GM19099 (cell line): ENCODE data around the gene POLR3H.

Source experiments
- POLR2A ChIP-seq: IDR thresholded peaks from 3 replicates; pipeline ENCODE4 v1.6.1; 2011; ENCODE audit warnings: low read depth; ENCODE audit not compliant: insufficient read length; ENCODE audit errors: extremely low read depth

The POLR3H gene

DNA sequence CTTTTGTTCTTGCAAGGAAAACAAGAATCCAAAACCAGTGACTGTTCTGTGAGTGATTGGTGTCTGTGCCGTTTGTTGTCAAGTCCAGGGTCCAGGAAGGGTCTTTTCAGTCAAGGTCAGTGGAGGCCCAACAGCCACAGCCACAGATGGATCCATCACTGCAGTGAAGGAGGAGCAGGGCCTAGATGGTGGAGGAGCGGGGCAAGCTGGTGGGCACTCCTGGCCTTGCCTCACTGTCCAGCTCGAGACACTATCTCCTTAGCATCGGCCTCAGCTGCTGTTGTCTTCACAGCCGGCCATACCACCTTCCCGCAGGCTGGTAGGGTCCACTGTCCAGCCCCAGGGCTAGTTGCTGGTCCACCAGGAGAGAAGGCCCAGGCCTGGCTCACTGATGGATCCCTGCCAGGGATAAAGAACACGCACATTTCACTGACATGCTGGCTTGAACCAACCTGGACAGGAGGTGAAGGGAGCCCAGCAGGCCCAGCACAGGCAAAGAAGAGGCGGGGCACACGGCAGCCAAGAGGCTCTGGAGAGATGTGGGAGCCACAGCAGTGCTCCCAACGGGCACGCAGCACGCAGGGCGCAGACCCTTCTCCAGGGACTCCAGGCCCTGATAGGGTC lies 15.2 kb downstream of the POLR3H start:
- TF ChIP-seq POLR2A = no peak

DNA sequence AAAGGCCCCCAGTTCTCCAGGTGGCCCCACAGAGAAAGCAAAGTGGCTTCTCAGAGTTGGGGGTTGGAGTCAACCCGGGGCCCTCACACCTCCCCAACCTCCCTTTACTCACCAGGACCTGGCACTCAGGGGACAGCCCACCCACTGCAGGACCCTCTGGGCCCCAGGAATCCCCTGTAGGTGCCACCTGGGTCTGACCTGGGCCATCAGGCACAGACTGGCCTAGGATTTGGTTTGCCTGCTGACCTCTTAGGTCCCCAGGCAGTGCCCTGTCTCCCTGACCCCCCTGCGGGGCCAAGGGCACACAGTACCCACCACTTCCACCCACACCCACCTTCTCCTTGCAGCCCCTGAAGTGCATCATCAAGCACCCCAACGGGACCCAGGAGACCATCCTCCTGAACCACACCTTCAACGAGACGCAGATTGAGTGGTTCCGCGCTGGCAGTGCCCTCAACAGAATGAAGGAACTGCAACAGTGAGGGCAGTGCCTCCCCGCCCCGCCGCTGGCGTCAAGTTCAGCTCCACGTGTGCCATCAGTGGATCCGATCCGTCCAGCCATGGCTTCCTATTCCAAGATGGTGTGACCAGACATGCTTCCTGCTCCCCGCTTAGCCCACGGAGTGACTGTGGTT lies 16.0 kb downstream of the POLR3H start:
- TF ChIP-seq POLR2A = no peak

DNA sequence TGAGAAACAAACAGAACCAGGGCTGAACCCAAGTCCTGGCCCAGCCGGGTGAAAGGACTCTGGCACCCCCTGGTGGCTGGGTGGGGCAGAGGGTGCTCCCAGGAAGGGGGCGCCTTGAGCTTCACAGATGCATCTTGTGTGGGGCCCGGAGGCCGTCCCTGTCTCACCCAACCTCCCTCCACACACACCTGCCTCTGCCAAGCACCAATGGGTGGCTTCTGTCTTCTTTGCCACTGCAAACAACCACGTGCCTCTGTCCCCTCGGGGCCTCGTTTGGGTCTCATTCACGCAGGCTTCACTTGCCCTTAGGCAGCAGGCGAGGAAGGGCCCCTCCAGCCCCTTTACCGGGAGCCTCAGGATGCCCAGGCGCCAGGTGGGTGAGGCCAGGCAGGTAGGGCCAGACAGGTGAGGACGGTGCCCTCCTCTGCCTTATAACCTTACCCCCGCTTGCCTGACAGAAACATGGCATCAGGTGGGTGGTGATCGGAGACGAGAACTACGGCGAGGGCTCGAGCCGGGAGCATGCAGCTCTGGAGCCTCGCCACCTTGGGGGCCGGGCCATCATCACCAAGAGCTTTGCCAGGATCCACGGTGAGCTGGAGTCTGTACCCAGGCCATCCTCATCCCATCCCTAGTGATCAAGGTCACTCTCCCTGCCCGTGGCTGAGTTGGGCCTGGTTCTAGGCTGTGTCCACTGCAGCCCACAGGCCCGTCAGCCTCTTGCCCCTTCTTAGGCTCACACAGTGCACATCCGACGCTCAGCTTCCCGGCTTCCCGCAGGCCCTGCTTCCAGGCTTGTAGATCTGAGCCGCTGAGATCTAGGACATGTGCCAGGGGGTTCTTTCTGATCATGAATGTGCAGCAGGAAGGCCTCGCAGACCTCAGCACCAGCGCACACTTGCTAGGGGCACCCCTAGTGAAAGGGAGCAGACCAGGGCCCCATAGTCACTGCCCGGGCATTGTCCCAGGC lies 17.2 kb downstream of the POLR3H start:
- no peak for TF ChIP-seq POLR2A

DNA sequence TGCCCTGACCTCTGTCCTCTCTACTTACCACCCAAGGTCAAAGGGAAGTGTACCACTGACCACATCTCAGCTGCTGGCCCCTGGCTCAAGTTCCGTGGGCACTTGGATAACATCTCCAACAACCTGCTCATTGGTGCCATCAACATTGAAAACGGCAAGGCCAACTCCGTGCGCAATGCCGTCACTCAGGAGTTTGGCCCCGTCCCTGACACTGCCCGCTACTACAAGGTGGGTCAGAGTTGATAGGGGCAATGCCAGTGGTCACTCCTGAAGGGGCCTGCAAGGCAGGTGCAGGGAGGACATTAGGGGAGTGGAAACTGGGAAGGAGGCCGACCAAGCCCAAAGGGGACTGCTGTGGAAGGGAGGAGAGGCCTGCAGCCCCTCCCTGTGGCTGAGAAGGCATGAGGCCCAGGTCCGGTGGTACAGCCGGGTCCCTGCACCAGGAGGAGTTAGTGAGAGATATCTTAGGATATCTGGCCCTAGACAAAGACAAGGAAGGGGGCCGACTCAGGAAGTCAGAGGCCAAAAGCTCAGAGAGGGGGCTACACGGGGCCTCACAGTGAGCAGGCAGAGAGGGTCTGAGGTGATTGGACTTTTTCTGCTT lies 17.9 kb downstream of the POLR3H start:
- no peak for TF ChIP-seq POLR2A

DNA sequence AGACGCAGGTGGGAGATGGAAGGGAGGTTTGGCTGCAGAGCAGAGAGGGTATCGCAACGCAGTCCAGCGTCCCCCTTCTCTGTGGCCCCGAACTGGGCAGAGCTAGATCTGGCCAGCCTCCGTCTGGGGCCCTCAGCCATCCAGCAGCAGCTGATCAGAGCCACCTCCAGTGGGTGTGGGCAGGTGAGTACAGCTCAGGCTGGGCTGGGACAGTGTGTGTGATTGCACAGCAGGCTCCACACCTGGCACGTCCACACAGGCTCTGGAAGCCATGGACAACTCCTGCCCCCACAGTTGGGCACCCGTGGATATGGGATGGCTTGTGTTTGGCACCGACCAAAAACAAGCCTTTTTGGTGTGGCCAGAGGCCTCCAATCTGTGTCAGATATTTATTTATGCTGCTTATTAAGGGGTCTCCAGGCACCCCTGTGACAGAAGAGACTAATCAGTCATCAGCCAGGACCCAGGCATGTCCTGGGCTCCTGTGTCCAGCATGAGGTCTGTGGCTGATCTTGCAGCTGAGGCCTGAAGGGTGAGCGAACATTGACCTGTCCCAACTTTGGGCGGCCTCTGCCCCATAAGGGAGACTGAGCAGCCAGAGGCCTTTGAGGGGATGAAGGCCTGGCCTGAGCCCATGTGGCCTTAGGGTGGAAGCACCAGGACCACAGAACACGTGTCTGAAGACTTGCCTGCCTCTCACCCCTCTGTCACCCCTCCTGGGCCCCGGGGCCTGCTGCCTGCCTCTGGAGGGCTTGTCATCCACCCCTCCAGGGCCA lies 18.6 kb downstream of the POLR3H start:
- TF ChIP-seq POLR2A = no peak

- TF ChIP-seq POLR2A = no peak
Observed at GRCh38 chr22:41524809-41525449, 19.3 kb downstream of the POLR3H start.

GRCh38 chr22:41524251-41524661 lies 20.0 kb downstream of the POLR3H start:
- no peak for TF ChIP-seq POLR2A

DNA sequence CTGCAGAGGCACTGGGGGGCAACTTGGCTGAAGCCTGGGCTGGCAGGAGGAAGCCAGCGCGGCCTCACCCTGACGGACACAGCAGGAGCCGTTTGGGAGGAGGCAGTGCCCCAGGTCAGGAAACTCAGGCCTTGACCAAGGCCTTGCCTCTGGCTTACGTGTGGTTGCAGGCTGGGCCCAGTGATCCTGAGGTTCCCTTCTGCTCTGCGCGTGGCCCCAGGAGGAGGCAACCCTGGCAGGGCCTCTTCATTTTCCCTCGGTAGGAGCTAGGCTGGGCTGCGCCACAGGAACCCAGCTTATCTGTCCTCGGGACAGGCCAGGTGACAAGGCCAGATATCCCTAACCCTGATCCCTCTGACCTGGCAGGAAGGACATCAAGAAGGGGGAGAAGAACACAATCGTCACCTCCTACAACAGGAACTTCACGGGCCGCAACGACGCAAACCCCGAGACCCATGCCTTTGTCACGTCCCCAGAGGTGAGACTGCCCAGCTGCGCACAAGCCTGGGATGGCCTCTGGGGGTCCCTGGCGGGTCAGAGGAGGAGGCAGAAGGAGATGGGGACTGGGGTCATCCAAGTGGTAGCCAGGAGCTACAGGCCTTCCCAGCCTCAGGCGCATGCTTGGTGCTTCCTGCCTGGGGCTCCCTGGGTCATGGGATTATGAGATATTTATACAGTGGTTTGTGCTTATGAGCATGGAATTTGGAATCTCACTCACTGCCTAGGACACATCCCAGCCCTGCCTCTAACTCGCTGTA lies 20.6 kb downstream of the POLR3H start:
- TF ChIP-seq POLR2A = no peak

- no peak for TF ChIP-seq POLR2A
Observed at GRCh38 chr22:41522813-41523212, 21.5 kb downstream of the POLR3H start.

DNA sequence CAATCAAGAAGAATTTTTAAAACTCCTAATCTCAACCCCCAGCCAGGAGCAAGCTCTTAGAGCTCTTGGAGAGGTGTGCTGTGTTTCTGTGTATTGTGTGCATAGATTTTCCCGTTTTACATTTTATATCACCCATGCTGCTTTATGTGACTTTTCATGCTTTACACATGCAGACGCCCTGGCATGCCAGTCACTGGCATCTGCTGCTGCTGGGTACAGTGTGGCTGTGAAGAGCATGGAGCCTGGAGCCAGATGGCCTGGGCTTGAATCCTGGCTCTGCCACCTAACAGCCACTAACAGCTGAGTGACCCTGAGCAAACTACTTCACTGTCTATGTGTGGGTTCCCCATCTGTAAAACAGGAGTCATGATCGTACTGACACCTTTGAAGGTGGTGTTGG lies 23.1 kb downstream of the POLR3H start:
- no peak for TF ChIP-seq POLR2A

- TF ChIP-seq POLR2A = no peak
Observed at GRCh38 chr22:41518048-41518347, 26.3 kb downstream of the POLR3H start.

DNA sequence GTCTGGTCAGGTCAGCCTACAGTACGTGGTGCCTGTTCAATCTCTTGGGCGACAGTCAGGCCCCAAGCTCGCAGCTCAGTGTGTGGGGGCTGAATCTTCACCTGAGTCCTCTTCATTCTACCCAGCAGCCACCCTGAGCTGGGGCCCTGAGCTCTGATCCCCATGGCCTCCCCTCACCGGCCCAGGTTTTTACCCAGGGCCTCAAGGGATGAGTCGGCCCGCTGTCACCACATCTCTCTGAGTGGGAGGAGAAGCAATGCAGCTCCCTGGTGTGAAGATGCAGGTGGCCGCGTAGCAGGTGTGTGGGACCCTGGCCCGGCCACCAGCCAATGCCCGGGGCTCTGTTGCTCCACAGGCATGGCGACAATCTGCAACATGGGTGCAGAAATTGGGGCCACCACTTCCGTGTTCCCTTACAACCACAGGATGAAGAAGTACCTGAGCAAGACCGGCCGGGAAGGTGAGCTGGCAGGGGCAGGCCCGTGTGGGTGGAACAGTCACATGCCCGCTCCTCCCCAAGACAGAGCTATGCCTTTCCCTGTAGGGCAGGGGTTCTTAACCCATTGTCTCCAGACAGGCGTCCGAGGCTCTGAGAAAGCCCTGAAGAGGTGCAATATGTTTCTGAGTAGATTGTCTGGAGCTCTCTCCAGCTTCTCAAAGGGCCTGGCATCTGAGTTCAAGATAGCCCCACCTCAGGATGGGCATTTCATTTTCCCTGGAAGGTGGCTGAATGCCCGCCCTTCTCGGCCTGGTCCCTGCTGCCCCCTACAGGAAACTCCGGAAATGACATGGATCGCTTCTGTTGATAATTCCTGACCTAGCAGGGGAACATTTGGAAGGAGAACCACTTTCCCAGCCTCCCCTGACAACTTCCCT lies 26.9 kb downstream of the POLR3H start:
- no peak for TF ChIP-seq POLR2A

GRCh38 chr22:41516462-41516861 lies 27.8 kb downstream of the POLR3H start:
- no peak for TF ChIP-seq POLR2A
